Lung (tissue), 12 donors: Measurements from ENCODE around the gene RIPK4. TPM values are rescaled to one million over a fixed set of nuclear protein-coding genes. Genes with fewer than 3 reads are reported as not detected.

Experiments
- ATAC-seq: fragments of 200-7000 bp; cut with Tn5 transposase; one replicate; pipeline ENCODE4 v1.9.1; 2020; ENCODE audit warnings: moderate number of reproducible peaks; ENCODE audit not compliant: insufficient read depth, low FRiP score
- DNase-seq, 3 donors: peaks; one replicate each; pipeline ENCODE4 v3.0.0-alpha.2; 2013 to 2017
- H3K27ac ChIP-seq, 2 donors: one replicate each; pipeline ENCODE4 v1.5.1; 2013; ENCODE audit warnings: mild to moderate bottlenecking in 2 of 2, moderate library complexity in 2 of 2, control low read depth in 1 of 2, inconsistent platforms in 1 of 2, low read depth in 1 of 2, low read length in 1 of 2
- H3K27me3 ChIP-seq, 3 donors: one replicate each; pipeline ENCODE4 v1.5.1; 2013; ENCODE audit warnings: low read length in 2 of 3; ENCODE audit not compliant: control insufficient read depth in 3 of 3, insufficient read depth in 3 of 3
- H3K36me3 ChIP-seq, 4 donors: one replicate each; pipeline ENCODE4 v1.5.1; 2013; ENCODE audit warnings: low read length in 4 of 4, mild to moderate bottlenecking in 1 of 4, moderate library complexity in 1 of 4; ENCODE audit not compliant: control insufficient read depth in 4 of 4, insufficient read depth in 4 of 4
- H3K4me1 ChIP-seq, 5 donors: one replicate each; pipeline ENCODE4 v1.5.1; 2013; ENCODE audit warnings: low read length in 5 of 5, mild to moderate bottlenecking in 2 of 5, moderate library complexity in 1 of 5; ENCODE audit not compliant: control insufficient read depth in 5 of 5, insufficient read depth in 5 of 5
- H3K4me3 ChIP-seq: one replicate; pipeline ENCODE4 v1.5.1; 2013; ENCODE audit warnings: mild to moderate bottlenecking, control low read depth, moderate library complexity
- H3K9ac ChIP-seq, 2 donors: one replicate each; pipeline ENCODE4 v1.5.1; 2013; ENCODE audit warnings: low read length in 2 of 2, control low read depth in 1 of 2; ENCODE audit not compliant: insufficient read depth in 1 of 2
- H3K9me3 ChIP-seq, 4 donors: one replicate each; pipeline ENCODE4 v1.5.1; 2013; ENCODE audit warnings: low read length in 3 of 4, mild to moderate bottlenecking in 1 of 4, moderate library complexity in 1 of 4; ENCODE audit not compliant: control insufficient read depth in 4 of 4, insufficient read depth in 3 of 4
- CTCF ChIP-seq: IDR thresholded peaks from 2 replicates; pipeline ENCODE4 v1.5.1; 2012; ENCODE audit warnings: mild to moderate bottlenecking; ENCODE audit errors: control extremely low read depth, extremely low read depth
- WGBS, 2 donors: extraction: QIAGEN DNeasy Blood & Tissue Kit; methylation state at CpG; one replicate each; pipeline ENCODE4 v1.1.7; 2013; 5-methylcytosine and 5-hydroxymethylcytosine counted together
- polyA plus RNA-seq, 2 donors: library from polyadenylated mRNA; stranded (reverse); fragments of 200-250 nt; gene quantifications; one replicate each; pipeline ENCODE4 v1.2.1, GENCODE V29; 2013
- total RNA-seq, 2 donors: library from RNA; depleted of rRNA in 1 of 2; stranded (reverse); fragments of >200 nt in 1 of 2; gene quantifications; one replicate each; pipeline ENCODE4 v1.2.1, GENCODE V29; 2014 to 2021
- donor health status: control.
- donor health status: control.
- donor health status: Bipolar disorder and iron deficiency.
- donor health status: healthy.
- donor health status: DM: yes; HTN: yes; CAD: no.

Gene RIPK4
- total and polyA plus RNA-seq, 4 donors: 5.0 to 21.6 (median 9.1) TPM

- Histone ChIP-seq H3K9me3 (peaks cover 0 to 3% (median 0%) of the 10 kb centered on the region in 4 donors), H3K36me3 (no peaks in the 10 kb centered on the region), H3K4me3 (no peak overlapping the region), H3K9ac (no peak overlapping the region), H3K4me1 (peaks cover 0 to 12% (median 7%) of the 10 kb centered on the region in 5 donors), H3K27me3 (peaks cover 0 to 87% (median 78%) of the 10 kb centered on the region in 3 donors), H3K27ac (no peak overlapping the region)
- no peak for DNase-seq
- no peak for ATAC-seq
- 84 to 93% methylated on average over 5 of the region's 5 CpGs for WGBS, 2 donors
- no peak for TF ChIP-seq CTCF
Measured at GRCh38 chr21:41769933-41770332, 3.1 kb upstream of the RIPK4 start.

- TF ChIP-seq CTCF: no peak
- peaks cover 0 to 3% (median 0%) of the 10 kb centered on the region in 4 donors for H3K9me3 ChIP-seq
- H3K4me1 ChIP-seq: peaks cover 0 to 12% (median 7%) of the 10 kb centered on the region in 5 donors
- WGBS, 2 donors: 68 to 74% methylated on average over 7 of the region's 7 CpGs
- H3K9ac ChIP-seq: no peak overlapping the region
- peaks cover 0 to 87% (median 79%) of the 10 kb centered on the region in 3 donors for H3K27me3 ChIP-seq
- H3K4me3 ChIP-seq: no peak overlapping the region
- no peaks in the 10 kb centered on the region for H3K36me3 ChIP-seq
- no peak for DNase-seq
- no peak overlapping the region for H3K27ac ChIP-seq
- no peak for ATAC-seq
Measured at GRCh38 chr21:41769521-41769920, 2.7 kb upstream of the RIPK4 start.

- WGBS, 2 donors: 14 to 25% methylated on average over 9 to 10 of the region's 10 CpGs
Measured at GRCh38 chr21:41769111-41769510, 2.3 kb upstream of the RIPK4 start.

More at GRCh38 chr21:41769111-41769510, 2.3 kb upstream of the RIPK4 start:
- Histone ChIP-seq H3K36me3 (no peaks in the 10 kb centered on the region), H3K4me3 (no peak overlapping the region), H3K9me3 (peaks cover 0 to 3% (median 0%) of the 10 kb centered on the region in 4 donors), H3K27ac (no peak overlapping the region), H3K4me1 (peaks cover 0 to 15% (median 7%) of the 10 kb centered on the region in 5 donors), H3K9ac (no peak overlapping the region), H3K27me3 (peaks cover 0 to 89% (median 78%) of the 10 kb centered on the region in 3 donors)
- ATAC-seq (no peak), DNase-seq (no peak)
- no peak for TF ChIP-seq CTCF
